GM21786 (cell line): ENCODE data around the gene B3GNT3.

Experiments used
- ATAC-seq: cut with Tn5 transposase; IDR thresholded peaks from one replicate; pipeline ENCODE4 v1.9.1; 2021; ENCODE audit not compliant: unreplicated experiment

B3GNT3 gene

DNA sequence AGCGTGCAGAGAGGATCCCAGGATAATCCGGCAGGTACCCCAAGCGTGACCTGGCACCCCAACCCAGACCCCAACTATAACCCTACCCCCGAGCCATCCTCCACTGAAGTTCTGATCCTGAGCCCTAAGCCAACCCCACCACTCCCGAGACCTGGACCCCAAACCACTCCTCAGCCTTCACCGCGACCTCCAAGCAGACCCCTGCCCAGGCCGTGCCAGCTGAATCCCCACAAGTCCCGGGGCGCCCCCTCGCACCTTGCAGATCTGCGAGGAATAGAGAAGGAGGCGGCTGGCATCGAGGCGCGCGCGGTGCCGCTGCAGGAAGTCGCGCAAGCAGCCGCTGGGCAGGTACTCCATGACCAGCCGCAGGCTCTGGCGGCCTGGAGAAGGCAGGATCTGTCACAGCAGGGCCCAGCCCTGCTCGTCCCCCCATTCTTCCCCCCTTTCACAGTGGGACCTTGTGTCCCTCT, 36.5 kb downstream of the B3GNT3 start:
- ATAC-seq = no peak

DNA sequence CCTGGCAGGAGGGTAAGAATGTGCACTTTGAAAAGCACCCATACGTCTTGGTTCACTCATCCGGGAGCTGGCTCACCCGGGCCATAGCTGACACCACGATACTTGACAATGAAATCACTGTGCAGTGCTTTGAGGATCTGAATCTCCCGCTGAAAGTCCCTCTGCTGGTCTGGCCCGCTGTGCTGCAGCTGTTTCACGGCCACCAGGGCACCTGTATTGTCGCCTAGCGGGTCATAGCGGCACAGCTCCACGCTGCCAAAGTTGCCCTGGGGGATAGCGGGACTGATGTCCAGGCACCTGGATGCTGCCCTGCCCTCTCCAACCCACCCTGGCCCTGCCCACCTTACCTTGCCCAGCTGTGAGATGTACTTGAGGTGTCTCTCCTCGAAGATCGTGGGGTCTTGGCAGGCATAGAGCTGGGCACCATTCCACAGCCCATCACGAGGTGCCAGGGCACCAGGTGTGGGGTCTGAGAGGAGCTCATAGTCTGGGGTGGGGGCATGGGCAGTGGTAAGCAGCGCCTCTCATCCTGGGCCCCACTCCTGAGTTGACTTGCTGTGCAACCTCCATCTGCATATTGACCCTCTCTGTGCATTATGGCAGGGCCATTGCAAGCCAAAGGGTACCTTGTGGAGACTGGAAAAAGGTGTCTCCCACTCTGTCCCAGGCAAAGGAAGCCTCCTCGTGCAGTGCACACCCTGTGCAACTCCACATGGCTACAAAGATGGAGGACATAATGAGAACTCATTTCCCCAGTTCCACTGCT, 37.7 kb downstream of the B3GNT3 start:
- ATAC-seq = no peak

DNA sequence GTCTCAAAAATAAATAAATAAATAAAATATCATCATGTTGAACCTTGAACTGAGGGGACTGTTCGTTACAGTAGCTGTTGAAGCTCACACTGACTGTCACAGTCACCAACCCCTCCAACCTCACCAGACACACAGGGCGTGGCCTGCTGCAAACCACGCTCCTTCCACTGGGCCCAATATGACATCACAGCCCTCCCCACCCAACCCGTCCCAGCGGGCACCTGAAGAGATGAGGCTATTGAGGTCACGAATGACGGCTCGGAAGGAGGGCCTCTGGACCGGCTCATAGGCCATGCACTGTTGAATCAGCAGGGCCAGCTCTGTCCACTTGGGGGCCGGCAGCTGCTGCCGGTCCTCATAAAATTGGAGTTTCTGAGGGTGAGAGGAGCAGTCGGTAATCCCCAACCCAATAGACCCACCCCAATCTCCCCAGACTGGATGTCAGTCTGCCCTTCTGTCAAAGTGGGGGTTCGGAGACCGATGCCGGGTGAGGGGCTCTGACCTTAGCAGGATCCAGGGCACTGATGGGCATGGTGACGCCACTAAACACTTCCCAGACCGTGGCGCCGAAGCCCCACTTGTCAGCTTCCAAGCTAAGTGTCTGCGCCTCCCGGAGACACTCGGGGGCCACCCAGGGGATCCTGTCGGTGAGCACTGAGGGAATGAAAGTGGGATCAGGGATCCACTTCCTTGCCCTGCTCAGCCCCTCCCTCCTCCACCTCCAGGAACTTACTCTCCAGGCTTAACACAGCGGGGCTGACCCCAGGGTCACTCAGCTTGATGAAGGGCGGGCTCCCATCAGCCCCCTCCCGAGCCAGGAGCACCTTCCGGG, 39.6 kb downstream of the B3GNT3 start:
- no peak for ATAC-seq

DNA sequence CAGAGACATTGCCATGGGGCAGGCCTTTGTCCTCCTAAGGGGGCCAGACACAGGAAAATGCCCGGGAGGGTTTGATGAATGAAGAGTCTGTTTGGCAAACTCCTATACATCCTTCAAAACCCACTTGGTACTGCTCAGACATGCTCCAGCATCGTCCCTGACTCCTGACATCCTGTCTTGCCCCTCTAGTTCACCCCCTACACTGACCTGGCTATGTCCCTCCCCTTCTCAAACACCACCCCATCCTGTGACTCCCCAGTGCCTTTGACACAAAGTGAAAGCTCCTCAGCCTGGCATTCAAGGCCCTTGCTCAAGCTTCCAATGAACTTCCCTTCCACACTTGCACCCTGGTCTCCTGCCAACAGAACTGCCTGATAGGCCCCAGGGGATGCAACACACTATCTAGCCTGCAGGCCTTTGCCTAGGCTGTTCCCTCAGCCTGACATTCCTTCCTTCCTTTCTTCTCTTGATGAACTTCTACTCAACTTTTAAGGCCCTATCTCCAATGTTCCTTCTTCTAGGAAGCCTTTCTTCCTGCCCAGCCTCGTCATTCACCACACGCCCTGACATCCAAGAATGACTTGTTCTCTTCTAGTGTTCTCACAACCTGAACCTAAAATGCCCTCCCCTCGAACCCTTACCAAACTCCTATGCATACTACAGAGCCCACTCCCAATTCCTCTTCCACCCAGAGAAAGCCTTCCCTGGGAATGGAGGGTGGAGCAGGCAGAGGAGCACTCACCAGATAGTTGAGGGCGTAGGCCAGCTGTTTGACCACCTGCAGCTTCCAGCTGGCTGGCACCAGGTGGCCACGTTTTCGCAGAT, 40.5 kb downstream of the B3GNT3 start:
- ATAC-seq = no peak

DNA sequence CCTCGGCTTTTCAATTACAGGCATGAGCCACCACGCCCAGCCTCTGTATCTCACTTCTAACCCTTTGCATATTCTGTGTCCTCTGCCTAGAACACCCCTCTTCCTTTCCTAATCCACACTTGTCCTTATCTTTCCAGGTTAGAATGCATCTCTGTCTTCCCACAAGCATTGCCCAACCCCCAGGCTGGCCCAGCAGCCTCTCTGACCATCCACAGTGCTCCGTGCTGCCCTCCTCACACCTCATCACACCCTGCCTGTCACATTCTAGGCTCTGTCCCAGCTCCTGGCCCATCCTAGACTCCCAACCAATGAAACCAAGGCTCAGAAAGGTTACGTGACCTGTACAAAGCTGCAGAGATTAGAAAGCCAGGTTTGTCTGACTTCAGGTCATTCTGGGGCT, 41.6 kb downstream of the B3GNT3 start:
- ATAC-seq = no peak

DNA sequence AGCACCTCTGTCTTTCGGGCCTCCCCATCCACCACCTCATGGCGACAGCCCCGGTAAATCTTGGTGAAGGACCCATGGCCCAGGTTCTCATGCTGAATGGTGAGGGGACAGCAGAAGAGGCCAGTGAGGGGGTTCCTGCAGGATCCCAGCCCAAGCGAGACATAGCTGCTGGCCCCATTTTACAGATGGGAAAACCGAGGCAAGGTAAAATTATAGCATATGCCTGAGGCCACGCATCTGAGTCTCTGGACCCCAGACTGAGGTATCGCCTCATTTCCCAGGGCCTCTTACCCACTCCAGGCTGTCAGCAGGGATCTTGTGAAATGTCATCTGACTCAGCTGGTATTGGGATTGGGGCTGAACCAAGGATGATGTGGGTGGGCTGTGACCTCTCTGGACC, 43.0 kb downstream of the B3GNT3 start:
- ATAC-seq = no peak

DNA sequence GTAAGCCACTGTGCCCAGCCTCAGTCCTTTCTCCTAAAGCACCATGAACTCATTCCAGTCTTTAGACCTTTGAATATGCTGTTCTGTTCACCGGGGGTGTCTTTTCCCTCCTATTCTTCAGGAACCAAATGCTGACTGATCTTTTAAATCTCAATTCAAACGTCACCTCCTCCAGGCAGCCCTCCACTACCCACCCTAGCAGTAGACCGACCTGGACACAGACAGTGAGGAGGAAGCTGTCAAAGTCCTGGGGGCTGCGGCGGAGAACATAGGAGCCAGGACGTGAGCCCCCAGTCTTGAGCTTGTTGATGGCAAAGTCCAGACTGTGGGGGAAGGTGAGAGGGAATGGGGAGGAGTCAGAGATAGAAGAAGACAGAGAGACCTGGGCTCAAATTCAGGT, 45.1 kb downstream of the B3GNT3 start:
- no peak for ATAC-seq

DNA sequence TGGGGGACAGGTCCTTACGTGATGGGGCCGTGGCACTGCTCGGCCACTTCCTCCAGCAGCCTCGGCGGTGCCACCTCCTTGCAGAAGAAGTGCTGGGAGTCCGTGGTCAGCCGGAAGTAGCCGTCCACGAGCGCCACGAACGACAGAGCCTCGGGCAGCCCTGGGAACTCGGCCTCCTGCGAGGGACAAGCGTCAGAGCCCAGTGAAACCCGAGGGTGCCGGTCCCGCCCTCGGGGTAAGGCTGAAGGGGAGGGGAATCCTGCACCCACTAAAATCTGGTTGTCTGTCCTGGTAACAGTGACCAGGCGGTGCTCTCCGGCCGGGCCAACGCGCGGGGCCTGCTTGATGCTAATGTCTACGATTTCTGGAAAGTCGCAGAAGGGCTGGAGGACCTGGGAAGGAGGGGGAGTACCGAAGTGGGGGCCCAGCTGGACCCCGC, 46.5 kb downstream of the B3GNT3 start:
- no peak for ATAC-seq

DNA sequence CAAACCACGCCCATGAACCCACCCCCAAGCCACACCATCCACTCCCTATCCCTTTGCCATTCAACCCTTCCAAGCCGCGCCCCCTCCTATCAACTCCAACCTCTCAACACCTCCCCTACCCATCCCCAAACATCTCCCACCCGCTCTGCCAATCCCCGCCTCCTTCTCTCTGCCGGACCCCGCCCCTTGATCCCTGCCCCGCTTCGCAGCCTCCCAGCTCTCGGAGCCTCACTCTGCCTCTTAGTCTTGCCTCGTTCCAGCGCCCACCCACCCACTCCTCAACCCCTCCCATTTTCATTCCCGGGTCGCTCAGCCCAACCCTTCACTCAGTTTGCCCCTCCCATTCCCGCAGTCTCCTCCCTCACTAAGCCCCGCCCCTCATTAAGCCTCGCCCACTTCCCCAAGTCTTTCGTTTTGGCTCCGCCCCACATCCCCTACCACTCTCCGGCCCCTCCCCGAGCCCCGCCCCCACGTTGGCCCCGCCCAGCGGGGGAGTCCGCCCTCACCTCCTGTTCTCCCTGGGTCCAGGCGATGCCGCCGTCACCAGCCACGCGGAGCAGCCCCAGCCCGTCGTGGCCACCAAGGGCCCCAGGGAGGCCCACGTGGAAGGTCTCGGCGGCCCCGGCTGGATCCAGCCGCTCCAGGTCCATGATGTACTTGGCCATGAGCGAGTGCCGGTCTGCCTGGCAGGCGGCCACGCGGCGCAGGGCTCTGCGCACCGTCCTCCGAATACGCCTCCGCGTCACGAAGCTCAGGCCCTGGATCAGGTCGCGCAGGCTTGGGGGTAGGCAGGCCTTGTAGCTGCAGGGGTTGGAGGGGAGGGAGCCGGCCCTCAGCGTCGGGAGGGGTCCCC, 47.1 kb downstream of the B3GNT3 start:
- ATAC-seq = no peak

DNA sequence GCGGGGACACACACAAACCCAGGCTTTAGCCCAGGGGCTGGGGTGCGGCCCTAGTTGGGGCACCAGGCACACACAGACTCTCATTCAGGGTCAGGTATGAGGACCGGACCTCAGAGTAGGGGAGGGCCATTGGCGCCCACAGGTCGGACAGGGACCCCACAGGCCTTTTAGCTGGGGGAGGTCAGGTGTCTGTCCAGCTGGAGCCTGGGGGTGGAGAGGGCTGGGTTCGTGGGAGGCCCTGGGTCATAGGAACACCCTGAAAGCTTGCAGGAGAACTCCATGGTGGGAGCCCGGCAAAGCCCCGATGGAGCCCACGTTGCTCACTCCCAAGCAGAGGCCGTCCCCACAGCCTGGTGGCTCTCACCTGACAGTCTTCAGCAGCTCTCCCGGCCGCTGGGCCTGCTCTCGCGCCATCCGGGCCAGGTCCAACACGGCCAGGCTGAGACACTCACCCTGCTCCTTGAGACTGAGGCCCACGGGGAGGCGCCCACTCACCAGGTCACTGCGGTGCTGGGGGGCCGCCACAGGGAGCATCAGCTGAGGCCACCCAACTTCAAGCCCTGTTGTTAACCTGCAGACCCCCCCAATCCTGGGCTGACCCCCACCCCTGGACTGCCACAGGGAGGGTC, 47.8 kb downstream of the B3GNT3 start:
- no peak for ATAC-seq

DNA sequence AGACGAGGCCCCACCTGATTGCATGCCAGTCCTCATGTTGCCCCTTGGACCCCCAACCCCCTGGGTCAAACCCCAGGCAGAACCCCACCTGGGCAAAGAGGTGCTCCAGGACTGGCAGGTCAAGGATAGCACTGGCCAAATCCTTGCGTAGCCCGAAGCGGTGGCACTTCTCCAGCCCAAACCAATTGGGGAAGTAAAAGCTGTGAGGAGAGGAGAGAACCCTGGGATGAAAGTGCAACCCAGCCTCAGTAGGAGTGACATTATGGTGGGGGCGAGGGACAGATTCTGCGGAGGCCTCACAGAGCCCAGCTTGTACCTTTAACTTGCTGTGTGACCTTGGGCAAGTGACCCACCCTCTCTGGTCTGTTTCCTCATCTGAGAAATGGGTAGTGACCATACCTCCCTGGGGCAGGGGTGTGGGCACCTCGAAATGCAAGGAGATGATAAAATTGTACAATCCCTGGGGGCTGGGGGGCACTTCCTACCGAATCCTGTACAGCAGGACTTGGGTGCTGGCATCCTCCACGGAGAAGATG, 48.4 kb downstream of the B3GNT3 start:
- ATAC-seq = no peak

DNA sequence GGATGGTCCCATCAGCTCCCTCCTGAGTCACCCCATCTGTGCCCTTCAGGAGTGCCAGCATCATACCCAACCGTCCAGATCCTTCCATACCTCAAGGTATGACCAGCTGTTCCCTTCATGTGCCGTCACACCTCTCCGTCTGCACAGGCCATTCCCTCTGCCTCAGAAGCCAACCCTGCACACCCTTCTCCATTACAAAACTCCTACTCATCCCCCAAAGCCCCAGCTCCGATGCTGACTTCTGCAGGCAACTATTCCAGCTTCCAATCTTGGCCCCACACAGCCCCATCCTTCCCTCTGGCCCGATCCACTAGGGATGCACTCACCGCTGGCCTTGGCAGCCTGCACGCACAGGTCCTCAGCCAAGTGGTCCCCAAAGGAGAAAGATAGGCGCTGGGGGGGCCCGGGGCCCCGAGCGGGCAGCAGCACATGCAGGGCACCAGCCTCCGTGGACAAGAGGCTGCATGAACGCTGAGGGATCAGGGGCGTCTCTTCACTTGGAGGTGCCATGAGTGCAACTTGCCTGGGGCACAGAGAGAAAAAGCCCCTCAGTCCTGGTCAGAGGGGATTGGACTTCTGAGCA, 49.1 kb downstream of the B3GNT3 start:
- no peak for ATAC-seq

DNA sequence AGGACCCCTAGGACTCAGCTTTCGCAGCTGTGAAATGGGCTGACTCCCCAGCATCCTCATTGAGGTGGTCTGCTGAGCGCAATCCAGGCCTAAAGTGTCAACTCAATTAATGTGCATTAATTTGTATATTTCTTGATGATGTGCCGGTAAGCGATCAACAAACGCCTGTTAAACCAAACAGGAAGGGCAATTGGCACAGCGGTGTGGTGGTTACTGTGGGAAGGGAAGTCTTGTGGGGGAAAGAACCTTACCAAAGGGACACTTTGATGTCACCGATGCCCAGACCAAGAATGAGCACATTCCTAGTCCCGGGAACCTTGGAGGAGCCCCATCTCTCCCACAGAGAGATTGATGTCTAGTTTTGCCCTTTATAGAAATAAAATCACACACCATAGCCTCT, 51.2 kb downstream of the B3GNT3 start:
- no peak for ATAC-seq

DNA sequence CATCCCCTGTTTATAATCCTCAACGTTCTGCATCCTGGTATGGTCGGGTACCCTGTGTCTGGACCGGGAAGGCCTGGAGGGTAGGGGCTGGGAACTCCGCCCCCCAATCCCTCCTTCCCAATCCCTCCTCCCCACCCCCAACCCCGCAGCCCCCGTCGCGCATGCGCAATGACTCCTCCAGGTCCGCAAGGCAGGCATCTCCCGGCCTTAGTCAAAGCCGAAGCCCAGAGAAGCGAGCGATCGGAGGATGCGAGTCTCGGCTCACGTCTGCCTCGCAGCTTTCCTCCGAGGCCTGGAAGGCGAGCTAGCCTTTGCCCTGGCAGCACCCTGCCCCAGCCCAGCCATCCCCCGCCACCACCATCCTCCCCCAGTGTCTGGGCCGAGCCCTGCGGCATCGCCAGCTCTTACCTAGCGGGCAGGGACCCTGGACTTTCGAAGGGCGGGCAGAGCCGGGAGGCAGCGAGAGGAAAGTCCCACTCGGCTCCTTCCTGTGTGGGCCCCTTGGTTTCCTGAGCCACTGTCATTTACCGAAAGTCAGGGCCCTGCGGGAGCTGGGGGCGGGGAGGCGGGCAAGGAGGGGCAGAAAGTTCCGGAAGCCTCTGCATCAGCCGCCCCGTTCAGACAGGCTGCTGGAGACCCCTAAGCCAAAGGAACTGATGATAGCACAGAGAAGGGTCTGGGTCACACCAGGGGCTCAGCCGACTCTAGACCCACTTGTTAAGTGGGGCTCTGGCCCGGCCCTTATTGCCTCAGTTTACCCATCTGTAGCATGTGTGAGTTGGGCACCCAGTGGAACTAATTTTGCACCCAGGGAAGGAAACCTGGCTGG, 52.8 kb downstream of the B3GNT3 start, which contains the start of gene JAK3:
JAK3 (minus strand) TSS at position 445 of the 829 bp plus-strand sequence. CDS start 3,565 bp downstream, outside the sequence.
- no peak for ATAC-seq

DNA sequence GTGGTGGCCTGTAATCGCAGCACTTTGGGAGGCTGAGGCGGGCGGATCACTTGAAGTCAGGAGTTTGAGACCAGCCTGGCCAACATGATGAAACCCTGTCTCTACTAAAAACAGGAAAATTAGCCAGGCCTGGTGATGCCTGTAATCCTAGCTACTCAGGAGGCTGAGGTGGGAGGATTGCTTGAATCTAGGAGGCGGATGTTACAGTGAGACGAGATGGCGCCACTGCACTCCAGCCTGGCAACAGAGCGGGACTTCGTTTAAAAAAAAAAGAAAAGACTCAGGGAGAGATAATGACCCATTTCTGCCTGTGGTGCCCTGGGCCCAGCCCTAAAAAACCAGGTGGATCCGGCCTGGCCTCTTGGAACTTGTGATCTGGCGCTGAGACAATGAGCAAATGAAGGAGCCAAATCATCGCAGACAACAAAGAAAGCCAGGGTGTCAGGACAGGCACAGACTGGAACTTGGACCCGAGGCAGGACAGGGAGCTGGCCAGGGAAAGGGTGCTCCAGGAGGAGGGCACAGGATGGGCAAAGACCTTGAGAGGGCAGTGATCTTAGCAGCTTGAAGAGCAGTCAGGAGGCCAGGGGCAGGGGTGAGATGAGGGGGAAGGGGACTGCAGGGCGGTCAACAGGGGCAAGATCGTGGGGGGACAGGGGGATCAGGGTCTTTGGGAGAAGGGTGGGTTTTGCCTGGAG, 53.8 kb downstream of the B3GNT3 start:
- ATAC-seq = no peak

DNA sequence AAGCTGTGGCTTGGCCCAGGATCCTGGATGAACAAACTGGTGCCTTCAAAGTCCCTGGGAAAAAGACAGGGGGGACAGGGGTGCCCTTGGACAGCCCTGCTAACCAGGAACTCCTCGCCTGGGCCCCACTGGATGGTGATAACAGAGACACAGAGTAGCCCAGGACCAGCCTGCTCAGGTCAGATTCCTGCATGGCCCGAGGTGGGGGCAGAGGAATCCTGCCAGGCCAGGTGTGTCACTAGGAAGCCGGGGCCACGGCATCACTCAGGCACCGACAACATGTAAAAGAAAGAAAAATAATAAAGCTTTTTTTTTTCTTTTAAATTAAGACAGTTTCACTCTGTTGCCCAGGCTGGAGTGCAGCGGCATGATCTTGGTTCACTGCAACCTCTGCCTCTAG, 59.1 kb downstream of the B3GNT3 start:
- no peak for ATAC-seq

DNA sequence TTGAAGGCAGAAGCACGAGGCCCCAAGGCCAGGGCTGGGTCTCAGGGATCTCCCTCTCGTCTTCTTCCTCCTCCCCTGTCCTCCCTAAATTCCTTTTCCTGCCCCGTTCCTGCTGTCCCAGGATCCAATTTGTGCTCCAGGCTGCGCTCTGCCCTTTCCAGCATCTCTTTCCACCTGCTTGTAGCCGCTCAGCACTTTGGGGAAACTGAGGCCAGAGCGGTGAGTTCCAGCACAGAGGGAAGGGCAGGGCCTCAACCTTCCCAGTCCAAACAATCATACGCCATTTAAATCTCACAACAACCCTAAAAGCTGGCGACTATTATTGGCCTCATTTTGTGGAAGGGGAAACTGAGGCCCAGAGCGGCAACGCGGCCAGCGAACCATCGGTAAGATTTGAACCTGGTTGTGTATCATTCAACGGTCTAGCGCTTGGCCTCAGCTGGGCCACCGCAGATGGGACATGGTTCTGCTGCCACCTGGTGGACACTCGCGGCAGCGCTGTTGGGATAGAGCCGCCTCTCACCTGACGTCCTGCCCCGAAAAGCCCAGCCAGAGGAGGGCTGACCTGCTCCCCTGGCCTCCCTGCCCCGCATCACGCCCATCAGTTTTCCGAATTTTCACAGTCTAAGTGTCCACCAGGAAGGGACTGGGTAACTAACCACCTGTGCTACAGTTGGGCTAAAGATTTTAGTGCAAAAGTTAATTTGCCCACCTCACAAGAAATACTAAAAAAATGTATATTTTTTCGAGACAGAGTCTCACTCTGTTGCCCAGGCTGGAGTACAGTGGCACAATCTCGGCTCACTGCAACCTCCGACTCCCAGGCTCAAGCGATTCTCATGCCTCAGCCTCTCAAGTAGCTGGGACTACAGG, 60.6 kb downstream of the B3GNT3 start:
- ATAC-seq = no peak
